ENCODE measurements around the gene SELENON. TPM values are rescaled to one million over a fixed set of nuclear protein-coding genes. Genes with fewer than 3 reads are reported as not detected.
A peak's percentile ranks its signal among the peaks of the same experiment; 100 is the strongest.

The SELENON gene
- total RNA-seq, 1 donor from 2014 or later = 95.7 TPM

GRCh38 chr1:25795946-25796810 is 3.8 kb upstream of the SELENON start:
- Mint-ChIP-seq H3K9me3 (ENCODE audit: low read depth) (no peaks in the 10 kb centered on the region), H3K27ac (ENCODE audit: unreplicated experiment) (no peak overlapping the region), H3K4me1 (ENCODE audit: low read depth) (peaks cover 39% of the 10 kb centered on the region), H3K36me3 (ENCODE audit: low read depth) (no peaks in the 10 kb centered on the region), H3K4me3 (ENCODE audit: unreplicated experiment) (no peak overlapping the region), H3K27me3 (ENCODE audit: low read depth) (no peaks in the 10 kb centered on the region)
- DNase-seq (ENCODE audit: low spot score) = no peak
- no peak for TF ChIP-seq CTCF (IDR thresholded peaks at IDR 0.05)

DNA sequence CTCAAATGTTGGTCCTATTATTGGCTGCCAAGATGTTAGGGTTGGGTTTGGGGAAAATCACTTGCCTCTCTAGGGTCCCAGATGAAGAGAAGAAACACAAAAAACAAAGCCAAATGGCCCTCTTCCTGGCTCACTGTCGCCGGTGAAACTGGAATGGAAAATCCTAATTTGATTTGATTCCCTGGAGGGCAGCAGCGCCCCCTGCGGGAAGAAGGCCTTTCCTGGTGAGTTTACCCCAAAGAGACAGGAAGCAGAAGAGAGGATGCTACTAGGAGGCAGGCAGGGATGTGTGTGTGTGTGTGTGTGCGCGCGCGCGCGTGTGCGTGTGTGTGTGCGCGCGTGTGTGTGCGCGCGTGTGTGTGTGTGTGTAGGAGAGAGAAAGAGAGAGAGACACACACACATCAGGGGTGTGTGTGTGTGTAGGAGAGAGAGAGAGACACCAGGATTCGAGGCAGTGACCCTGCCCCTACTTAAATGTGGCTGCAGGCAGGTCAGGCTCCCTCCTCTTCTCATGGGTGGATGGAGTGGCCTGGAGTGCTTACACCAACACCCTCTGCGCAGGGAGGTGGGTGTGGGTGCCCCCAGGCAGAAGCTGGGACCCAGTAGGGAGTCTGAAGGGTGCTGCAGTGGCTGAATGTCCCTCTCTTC is 3.1 kb upstream of the SELENON start:
- Mint-ChIP-seq H3K27me3 (ENCODE audit: low read depth) (no peaks in the 10 kb centered on the region), H3K9me3 (ENCODE audit: low read depth) (no peaks in the 10 kb centered on the region), H3K4me3 (ENCODE audit: unreplicated experiment) (no peak overlapping the region), H3K4me1 (ENCODE audit: low read depth) (peaks cover 40% of the 10 kb centered on the region), H3K36me3 (ENCODE audit: low read depth) (no peaks in the 10 kb centered on the region), H3K27ac (ENCODE audit: unreplicated experiment) (no peak overlapping the region)
- DNase-seq (ENCODE audit: low spot score) = no peak
- TF ChIP-seq CTCF (IDR thresholded peaks at IDR 0.05) = peak; percentile 89

- no peak for DNase-seq (ENCODE audit: low spot score)
- H3K4me1 Mint-ChIP-seq (ENCODE audit: low read depth) = peaks cover 49% of the 10 kb centered on the region
- H3K36me3 Mint-ChIP-seq (ENCODE audit: low read depth) = no peaks in the 10 kb centered on the region
- H3K27me3 Mint-ChIP-seq (ENCODE audit: low read depth) = no peaks in the 10 kb centered on the region
- H3K27ac Mint-ChIP-seq (ENCODE audit: unreplicated experiment) = no peak overlapping the region
- no peaks in the 10 kb centered on the region for H3K9me3 Mint-ChIP-seq (ENCODE audit: low read depth)
- TF ChIP-seq CTCF (IDR thresholded peaks at IDR 0.05) = peak; percentile 72
- H3K4me3 Mint-ChIP-seq (ENCODE audit: unreplicated experiment) = no peak overlapping the region
Observed at GRCh38 chr1:25797939-25798338, 2.1 kb upstream of the SELENON start.

DNA sequence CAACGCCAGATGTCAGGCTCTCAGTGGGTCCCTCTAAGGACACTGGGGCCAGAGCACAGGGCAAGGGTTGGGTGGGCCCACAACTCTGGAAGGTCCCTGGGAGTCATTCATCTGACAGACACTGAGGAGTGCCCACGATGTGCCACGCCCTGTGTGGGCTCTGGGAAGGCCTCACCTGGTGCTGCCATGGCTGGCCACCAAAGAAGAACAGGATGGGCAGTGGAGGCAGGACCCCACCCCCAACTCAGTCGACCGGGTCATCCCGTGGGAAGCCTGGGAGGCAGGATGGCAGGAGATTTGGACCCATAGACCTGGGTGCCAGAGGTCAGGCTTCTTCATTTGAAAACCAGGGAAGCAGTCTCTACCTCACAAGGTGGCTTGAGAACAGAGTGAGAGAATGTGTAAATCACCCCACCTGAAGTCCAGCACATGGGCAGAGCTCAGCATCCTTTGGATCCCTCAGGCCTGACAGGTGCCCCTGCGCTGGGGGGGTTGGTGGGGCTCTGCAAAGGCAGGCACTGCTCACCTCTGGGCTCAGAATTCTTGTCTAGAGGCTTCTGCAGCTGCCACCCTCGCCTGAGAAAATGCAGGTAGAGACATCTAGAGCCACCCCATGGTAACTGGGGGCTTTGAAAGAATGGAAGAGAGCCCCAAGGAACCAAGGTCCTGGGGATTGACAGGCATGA is 1.2 kb upstream of the SELENON start:
- DNase-seq (ENCODE audit: low spot score) = no peak
- no peak for TF ChIP-seq CTCF (IDR thresholded peaks at IDR 0.05)
- no peaks in the 10 kb centered on the region for H3K36me3 Mint-ChIP-seq (ENCODE audit: low read depth)
- H3K27me3 Mint-ChIP-seq (ENCODE audit: low read depth) = no peaks in the 10 kb centered on the region
- H3K9me3 Mint-ChIP-seq (ENCODE audit: low read depth) = no peaks in the 10 kb centered on the region
- peaks cover 47% of the 10 kb centered on the region for H3K4me1 Mint-ChIP-seq (ENCODE audit: low read depth)
- H3K27ac Mint-ChIP-seq (ENCODE audit: unreplicated experiment) = no peak overlapping the region
- peak overlapping the region; percentile 7 for H3K4me3 Mint-ChIP-seq (ENCODE audit: unreplicated experiment)

DNA sequence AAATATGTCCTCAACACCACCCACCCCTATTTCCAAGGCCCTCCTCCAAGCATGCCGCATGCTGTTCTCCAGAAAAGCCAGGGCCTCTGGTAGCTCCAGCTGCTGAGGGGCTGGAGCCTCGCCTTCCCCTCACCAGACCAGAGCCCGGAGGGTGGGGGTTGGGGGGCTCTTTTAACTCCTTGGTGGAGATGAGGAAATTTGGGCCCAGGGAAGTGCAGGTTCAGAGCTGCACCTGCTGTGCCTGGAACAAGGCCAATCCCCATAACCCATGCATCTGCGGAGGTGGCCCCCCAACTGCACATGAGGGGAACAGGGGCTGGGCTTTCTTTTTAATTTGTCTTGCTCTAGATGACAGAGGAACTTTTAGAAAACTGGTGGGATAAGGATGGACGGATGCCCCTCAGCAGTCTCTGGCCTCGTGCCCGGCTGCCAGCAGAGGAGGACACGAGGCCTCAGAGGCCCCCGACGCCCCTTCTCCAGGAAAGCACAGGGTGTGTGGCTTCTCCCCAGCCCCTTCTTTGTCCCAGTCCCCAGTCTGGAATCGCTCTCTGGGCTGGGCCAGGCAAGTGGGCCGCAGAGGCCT is 550 bp upstream of the SELENON start:
- Mint-ChIP-seq H3K27me3 (ENCODE audit: low read depth) (no peaks in the 10 kb centered on the region), H3K27ac (ENCODE audit: unreplicated experiment) (peak overlapping the region; percentile 32), H3K4me3 (ENCODE audit: unreplicated experiment) (peak overlapping the region; percentile 56), H3K36me3 (ENCODE audit: low read depth) (no peaks in the 10 kb centered on the region), H3K4me1 (ENCODE audit: low read depth) (peaks cover 48% of the 10 kb centered on the region), H3K9me3 (ENCODE audit: low read depth) (no peaks in the 10 kb centered on the region)
- TF ChIP-seq CTCF (IDR thresholded peaks at IDR 0.05) = no peak
- no peak for DNase-seq (ENCODE audit: low spot score)

Data from chondrocyte (in vitro differentiated cells).